PFSK-1 (cell line): ENCODE measurements around the gene MGLL.

Source experiments
- FOXP2 ChIP-seq: optimal IDR thresholded peaks from 2 replicates; pipeline ENCODE3; 2011; ENCODE audit warnings: borderline replicate concordance, control low read depth, inconsistent platforms; ENCODE audit not compliant: insufficient read depth; ENCODE audit errors: extremely low read length, extremely low read depth
- POLR2AphosphoS5 ChIP-seq: IDR thresholded peaks from 2 replicates; pipeline ENCODE4 v1.6.1; 2012; ENCODE audit warnings: low read depth, mild to moderate bottlenecking, control low read depth, low read length, moderate library complexity
- TF ChIP-seq, protein P1 (sequence below), 2 experiments: IDR thresholded peaks; 2 replicates each; pipeline versions ENCODE4 v1.6.1 to v1.8.0; 2011 to 2012; ENCODE audit warnings: low read depth in 2 of 2, low read length in 2 of 2, control low read depth in 1 of 2, inconsistent platforms in 1 of 2, mild to moderate bottlenecking in 1 of 2, moderate library complexity in 1 of 2; ENCODE audit not compliant: insufficient read depth in 1 of 2

GRCh38 chr3:127698286-127698685, 124.0 kb downstream of the MGLL start:
- TF ChIP-seq, protein P1, sequence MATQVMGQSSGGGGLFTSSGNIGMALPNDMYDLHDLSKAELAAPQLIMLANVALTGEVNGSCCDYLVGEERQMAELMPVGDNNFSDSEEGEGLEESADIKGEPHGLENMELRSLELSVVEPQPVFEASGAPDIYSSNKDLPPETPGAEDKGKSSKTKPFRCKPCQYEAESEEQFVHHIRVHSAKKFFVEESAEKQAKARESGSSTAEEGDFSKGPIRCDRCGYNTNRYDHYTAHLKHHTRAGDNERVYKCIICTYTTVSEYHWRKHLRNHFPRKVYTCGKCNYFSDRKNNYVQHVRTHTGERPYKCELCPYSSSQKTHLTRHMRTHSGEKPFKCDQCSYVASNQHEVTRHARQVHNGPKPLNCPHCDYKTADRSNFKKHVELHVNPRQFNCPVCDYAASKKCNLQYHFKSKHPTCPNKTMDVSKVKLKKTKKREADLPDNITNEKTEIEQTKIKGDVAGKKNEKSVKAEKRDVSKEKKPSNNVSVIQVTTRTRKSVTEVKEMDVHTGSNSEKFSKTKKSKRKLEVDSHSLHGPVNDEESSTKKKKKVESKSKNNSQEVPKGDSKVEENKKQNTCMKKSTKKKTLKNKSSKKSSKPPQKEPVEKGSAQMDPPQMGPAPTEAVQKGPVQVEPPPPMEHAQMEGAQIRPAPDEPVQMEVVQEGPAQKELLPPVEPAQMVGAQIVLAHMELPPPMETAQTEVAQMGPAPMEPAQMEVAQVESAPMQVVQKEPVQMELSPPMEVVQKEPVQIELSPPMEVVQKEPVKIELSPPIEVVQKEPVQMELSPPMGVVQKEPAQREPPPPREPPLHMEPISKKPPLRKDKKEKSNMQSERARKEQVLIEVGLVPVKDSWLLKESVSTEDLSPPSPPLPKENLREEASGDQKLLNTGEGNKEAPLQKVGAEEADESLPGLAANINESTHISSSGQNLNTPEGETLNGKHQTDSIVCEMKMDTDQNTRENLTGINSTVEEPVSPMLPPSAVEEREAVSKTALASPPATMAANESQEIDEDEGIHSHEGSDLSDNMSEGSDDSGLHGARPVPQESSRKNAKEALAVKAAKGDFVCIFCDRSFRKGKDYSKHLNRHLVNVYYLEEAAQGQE (IDR thresholded peaks at IDR 0.05; ENCODE audit: insufficient read depth in 1 of 2, low read depth in 2 of 2, low read length in 2 of 2) = no peak
- TF ChIP-seq FOXP2 = no peak
- no peak for TF ChIP-seq POLR2AphosphoS5
